ENCODE results near the gene FHAD1.

The FHAD1 gene

DNA sequence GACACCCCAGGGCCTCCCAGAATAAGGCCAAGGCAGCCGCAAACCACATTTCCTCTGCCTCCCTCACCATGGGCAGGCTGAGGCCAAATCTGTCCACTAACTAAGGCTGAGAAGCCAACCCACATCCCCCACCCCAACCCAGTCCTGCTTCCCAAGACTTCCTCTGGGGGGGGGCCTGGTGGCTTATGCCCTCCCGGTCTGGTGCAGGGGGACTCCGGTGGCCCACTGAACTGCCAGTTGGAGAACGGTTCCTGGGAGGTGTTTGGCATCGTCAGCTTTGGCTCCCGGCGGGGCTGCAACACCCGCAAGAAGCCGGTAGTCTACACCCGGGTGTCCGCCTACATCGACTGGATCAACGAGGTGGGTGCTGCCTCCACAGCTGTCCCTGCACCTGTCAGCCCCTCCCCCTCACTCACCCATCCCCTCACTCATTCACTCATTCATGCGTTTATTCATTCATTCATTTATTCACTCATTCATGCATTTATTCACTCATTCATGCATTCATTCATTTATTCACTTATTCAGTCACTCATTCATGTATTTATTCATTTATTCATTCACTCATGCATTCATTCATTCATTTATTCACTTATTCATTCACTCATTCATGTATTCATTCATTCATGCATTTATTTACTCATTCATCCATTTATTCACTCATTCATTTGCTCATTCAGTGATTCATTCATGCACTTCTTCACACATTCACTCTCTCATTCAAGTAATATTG is 198.5 kb downstream of the FHAD1 start:
- TF ChIP-seq TAF1 (IDR thresholded peaks at IDR 0.05; ENCODE audit: borderline replicate concordance, insufficient read depth, low read length) (no peak), REST (IDR thresholded peaks at IDR 0.05; ENCODE audit: insufficient read depth in 1 of 2, low read depth in 2 of 2, low read length in 2 of 2) (no peak), SIN3A (IDR thresholded peaks at IDR 0.05; ENCODE audit: borderline replicate concordance, insufficient read depth, low read length) (no peak), POLR2AphosphoS5 (IDR thresholded peaks at IDR 0.05; ENCODE audit: low read depth, low read length) (no peak), FOXP2 (optimal IDR thresholded peaks at IDR 0.05; ENCODE audit: borderline replicate concordance, extremely low read depth, extremely low read length, insufficient read depth) (no peak)

DNA sequence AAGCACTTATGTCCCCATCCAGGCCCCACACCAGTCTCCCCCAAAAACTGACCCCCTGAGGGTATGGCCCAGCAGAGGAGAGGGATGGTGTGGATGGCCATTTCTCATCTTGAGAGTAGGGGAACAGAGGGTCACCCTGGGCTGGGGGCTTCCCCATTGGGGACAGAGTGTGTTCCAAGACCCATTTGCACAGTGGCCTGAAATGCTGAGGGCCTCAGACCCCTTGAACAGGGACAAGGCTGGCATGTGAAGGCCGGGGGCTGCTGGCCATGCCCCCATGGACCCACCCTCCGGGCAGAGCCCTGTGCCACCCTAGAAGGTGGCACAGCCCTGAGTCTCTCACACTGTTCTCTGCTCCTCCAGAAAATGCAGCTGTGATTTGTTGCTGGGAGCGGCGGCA is 199.2 kb downstream of the FHAD1 start:
- TF ChIP-seq SIN3A (IDR thresholded peaks at IDR 0.05; ENCODE audit: borderline replicate concordance, insufficient read depth, low read length) (no peak), FOXP2 (optimal IDR thresholded peaks at IDR 0.05; ENCODE audit: borderline replicate concordance, extremely low read depth, extremely low read length, insufficient read depth) (no peak), TAF1 (IDR thresholded peaks at IDR 0.05; ENCODE audit: borderline replicate concordance, insufficient read depth, low read length) (no peak), POLR2AphosphoS5 (IDR thresholded peaks at IDR 0.05; ENCODE audit: low read depth, low read length) (no peak), REST (IDR thresholded peaks at IDR 0.05; ENCODE audit: insufficient read depth in 1 of 2, low read depth in 2 of 2, low read length in 2 of 2) (no peak)
